LNCaP clone FGC (cell line): ENCODE measurements around the gene ZNF892.
"Not testable (repeated sequence)": the region's sequence is repeated elsewhere in the genome, so short reads cannot be mapped to it uniquely, and the experiment has no call there.

Source experiments
- DNase-seq: peaks from one replicate; pipeline ENCODE4 v3.0.0-alpha.2; 2011; ENCODE audit warnings: low read depth
- H3K4me3 ChIP-seq: 2 replicates; pipeline ENCODE4 v1.5.1; 2011; ENCODE audit warnings: mild to moderate bottlenecking, low read depth, low read length, control low read depth
- CTCF ChIP-seq: IDR thresholded peaks from 2 replicates; pipeline ENCODE4 v1.5.1; 2012; ENCODE audit warnings: mild to moderate bottlenecking; ENCODE audit not compliant: control insufficient read depth, insufficient read depth; ENCODE audit errors: extremely low read depth

The ZNF892 gene

DNA sequence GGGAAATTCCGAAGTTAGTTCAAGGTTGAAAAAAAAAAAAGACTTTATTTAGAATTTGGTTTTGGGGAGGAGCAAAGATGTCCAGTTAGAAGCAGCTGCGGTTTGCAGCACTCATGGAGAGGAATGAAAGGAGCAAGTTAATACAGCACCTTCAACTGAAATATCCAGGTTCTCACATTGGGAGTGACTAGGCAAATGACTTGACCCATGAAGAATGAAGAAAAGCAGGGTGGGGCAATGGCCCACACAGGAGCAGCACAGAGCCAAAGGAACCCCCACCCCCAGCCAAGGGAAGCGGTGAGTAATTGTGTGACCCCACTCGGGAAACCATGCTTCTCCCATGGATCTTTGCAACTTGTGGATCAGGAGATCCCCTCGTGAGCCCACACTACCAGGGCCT is 32.8 kb downstream of the ZNF892 start:
- H3K4me3 ChIP-seq: no peak overlapping the region
- no peak for DNase-seq
- TF ChIP-seq CTCF: no peak

DNA sequence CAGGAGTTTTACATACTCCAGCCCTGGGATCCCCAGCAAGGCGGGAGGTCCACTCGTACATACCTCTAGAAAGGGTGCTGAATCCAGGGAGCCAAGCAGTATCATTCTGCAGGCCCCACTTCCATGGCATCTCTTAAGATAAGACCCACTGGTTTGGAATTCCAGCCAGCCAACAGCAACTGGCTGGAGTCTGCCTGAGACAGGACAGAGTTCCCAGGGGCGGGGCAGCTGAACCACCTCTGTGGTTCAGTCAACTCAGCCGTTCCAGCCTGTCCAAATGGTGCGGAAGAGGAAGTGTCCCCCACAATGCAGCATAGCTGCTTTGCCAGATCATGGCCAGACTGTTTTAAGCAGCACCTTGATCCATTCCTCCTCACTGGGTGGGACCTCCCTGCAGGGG is 33.2 kb downstream of the ZNF892 start:
- DNase-seq: no peak
- no peak overlapping the region for H3K4me3 ChIP-seq
- TF ChIP-seq CTCF: no peak

- H3K4me3 ChIP-seq, DNase-seq: not testable (repeated sequence)
These were observed 34.8 kb downstream of the ZNF892 start for GRCh38 chr2:95242084-95242483.
